Measurements from ENCODE around the gene LBP.

DNA sequence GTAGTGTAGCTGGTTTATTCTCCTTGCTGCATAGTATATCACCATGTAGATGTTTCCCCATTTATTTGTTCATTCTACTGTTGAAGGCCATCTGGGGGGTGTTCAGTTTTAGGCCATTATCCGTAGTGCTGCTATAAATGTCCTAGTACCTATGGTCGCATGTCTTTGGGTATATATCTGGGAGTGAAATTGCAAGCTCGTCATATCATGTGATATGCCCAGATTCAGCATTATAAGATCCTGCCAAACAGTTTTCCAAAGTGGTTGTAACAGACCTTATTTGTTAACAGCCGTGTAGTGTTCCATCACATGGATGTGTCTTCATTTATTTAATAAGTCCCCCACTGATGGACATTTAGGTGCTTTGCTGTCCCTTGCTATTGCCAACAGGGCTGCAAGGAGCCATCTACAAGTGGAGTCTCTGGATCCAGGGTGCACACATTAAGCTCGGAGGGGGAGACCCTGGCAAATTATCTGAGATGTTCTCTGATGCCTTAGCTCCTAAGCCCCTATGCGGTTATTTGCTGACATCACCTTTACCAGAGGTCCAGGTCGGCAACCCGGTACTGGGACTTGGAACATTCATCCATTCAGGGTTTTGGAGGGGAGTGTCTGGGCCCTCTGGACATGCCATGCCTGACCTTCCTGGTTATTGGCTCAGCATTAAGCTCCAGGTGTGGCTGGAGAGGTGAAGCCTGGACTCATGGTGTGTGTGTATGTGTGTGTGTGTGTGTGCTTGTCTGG lies 16.9 kb downstream of the LBP start:
- TF ChIP-seq, protein P1, sequence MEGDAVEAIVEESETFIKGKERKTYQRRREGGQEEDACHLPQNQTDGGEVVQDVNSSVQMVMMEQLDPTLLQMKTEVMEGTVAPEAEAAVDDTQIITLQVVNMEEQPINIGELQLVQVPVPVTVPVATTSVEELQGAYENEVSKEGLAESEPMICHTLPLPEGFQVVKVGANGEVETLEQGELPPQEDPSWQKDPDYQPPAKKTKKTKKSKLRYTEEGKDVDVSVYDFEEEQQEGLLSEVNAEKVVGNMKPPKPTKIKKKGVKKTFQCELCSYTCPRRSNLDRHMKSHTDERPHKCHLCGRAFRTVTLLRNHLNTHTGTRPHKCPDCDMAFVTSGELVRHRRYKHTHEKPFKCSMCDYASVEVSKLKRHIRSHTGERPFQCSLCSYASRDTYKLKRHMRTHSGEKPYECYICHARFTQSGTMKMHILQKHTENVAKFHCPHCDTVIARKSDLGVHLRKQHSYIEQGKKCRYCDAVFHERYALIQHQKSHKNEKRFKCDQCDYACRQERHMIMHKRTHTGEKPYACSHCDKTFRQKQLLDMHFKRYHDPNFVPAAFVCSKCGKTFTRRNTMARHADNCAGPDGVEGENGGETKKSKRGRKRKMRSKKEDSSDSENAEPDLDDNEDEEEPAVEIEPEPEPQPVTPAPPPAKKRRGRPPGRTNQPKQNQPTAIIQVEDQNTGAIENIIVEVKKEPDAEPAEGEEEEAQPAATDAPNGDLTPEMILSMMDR (IDR thresholded peaks at IDR 0.05; ENCODE audit: poor library complexity, severe bottlenecking), result no peak
- no peak for TF ChIP-seq POLR2AphosphoS5 (IDR thresholded peaks at IDR 0.05)
- TF ChIP-seq EZH2 (IDR thresholded peaks at IDR 0.05; ENCODE audit: borderline replicate concordance, insufficient read depth, low read length, poor library complexity, severe bottlenecking), result no peak
- TF ChIP-seq TAF1 (IDR thresholded peaks at IDR 0.05; ENCODE audit: low read depth), result no peak
- no peak for TF ChIP-seq EP300 (conservative IDR thresholded peaks at IDR 0.05; ENCODE audit: poor library complexity, severe bottlenecking)
- TF ChIP-seq, protein P2, sequence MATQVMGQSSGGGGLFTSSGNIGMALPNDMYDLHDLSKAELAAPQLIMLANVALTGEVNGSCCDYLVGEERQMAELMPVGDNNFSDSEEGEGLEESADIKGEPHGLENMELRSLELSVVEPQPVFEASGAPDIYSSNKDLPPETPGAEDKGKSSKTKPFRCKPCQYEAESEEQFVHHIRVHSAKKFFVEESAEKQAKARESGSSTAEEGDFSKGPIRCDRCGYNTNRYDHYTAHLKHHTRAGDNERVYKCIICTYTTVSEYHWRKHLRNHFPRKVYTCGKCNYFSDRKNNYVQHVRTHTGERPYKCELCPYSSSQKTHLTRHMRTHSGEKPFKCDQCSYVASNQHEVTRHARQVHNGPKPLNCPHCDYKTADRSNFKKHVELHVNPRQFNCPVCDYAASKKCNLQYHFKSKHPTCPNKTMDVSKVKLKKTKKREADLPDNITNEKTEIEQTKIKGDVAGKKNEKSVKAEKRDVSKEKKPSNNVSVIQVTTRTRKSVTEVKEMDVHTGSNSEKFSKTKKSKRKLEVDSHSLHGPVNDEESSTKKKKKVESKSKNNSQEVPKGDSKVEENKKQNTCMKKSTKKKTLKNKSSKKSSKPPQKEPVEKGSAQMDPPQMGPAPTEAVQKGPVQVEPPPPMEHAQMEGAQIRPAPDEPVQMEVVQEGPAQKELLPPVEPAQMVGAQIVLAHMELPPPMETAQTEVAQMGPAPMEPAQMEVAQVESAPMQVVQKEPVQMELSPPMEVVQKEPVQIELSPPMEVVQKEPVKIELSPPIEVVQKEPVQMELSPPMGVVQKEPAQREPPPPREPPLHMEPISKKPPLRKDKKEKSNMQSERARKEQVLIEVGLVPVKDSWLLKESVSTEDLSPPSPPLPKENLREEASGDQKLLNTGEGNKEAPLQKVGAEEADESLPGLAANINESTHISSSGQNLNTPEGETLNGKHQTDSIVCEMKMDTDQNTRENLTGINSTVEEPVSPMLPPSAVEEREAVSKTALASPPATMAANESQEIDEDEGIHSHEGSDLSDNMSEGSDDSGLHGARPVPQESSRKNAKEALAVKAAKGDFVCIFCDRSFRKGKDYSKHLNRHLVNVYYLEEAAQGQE (IDR thresholded peaks at IDR 0.05; ENCODE audit: borderline replicate concordance), result no peak
- no peak for TF ChIP-seq MXI1 (conservative IDR thresholded peaks at IDR 0.05; ENCODE audit: poor library complexity, severe bottlenecking)
- no peak for TF ChIP-seq RAD21 (conservative IDR thresholded peaks at IDR 0.05)

Data from neural cell (in vitro differentiated cells).